PC-9 (cell line): ENCODE data around the gene CTXND1. TPM values are rescaled to one million over a fixed set of nuclear protein-coding genes. Genes with fewer than 3 reads are reported as not detected.

Experiments
- BruUV-seq: library from RNA; stranded (reverse); fragments of 400-500 nt; replicated peaks from 2 replicates; lab custom pipeline; 2021; lab: Mats Ljungman, UMichigan
- CTCF ChIA-PET: fragments of 300-600 bp; sonication (Branson Sonifier 250); formaldehyde crosslinking; loops from one replicate; lab custom pipeline; 2022; ENCODE audit warnings: antibody characterized with exemption; lab: Charles Lee
- POLR2A ChIA-PET: fragments of 300-600 bp; sonication (Branson Sonifier 250); formaldehyde crosslinking; loops from one replicate; lab custom pipeline; 2022; ENCODE audit warnings: antibody characterized with exemption; ENCODE audit not compliant: unreplicated experiment; lab: Charles Lee
- DNase-seq, 2 experiments: peaks; one replicate each; pipeline versions ENCODE4 v3.0.0 to v3.0.0-alpha.2; 2015 to 2022; ENCODE audit warnings: mixed read lengths in 1 of 2
- H2AFZ ChIP-seq: fragments of 200-600 bp; sonication (generic); 2 replicates; pipeline ENCODE4 v1.8.1; 2017; ENCODE audit warnings: antibody characterized with exemption
- H3F3A ChIP-seq: fragments of 200-600 bp; sonication (generic); 2 replicates; pipeline ENCODE4 v1.8.1; 2017; ENCODE audit warnings: antibody characterized with exemption, mild to moderate bottlenecking, low read depth; ENCODE audit not compliant: insufficient read depth
- H3K27ac ChIP-seq: fragments of 200-600 bp; sonication (generic); 2 replicates; pipeline ENCODE4 v1.6.1; 2016; ENCODE audit warnings: mixed run types
- H3K27me3 ChIP-seq: fragments of 200-600 bp; sonication (generic); 2 replicates; pipeline ENCODE4 v1.6.1; 2016; ENCODE audit warnings: low read depth, mixed run types; ENCODE audit not compliant: insufficient read depth
- H3K36me3 ChIP-seq: fragments of 200-600 bp; sonication (generic); 2 replicates; pipeline ENCODE4 v1.6.1; 2016; ENCODE audit warnings: low read depth, mixed run types
- H3K4me1 ChIP-seq: fragments of 200-600 bp; sonication (generic); replicated peaks from 2 replicates; pipeline ENCODE4 v1.6.1; 2016; ENCODE audit warnings: mixed run types; ENCODE audit not compliant: insufficient read depth
- H3K4me2 ChIP-seq: fragments of 200-600 bp; sonication (generic); 2 replicates; pipeline ENCODE4 v1.6.1; 2017; ENCODE audit warnings: mixed run types
- H3K4me3 ChIP-seq: fragments of 200-600 bp; sonication (generic); 2 replicates; pipeline ENCODE4 v1.6.1; 2016; ENCODE audit warnings: mixed run types
- H3K79me2 ChIP-seq: fragments of 200-600 bp; sonication (generic); 2 replicates; pipeline ENCODE4 v1.6.1; 2017; ENCODE audit warnings: low read depth, mixed run types
- H3K9me2 ChIP-seq: fragments of 200-600 bp; sonication (generic); 2 replicates; pipeline ENCODE4 v1.8.1; 2017; ENCODE audit warnings: mild to moderate bottlenecking; ENCODE audit not compliant: insufficient read depth
- H3K9me3 ChIP-seq: fragments of 200-600 bp; sonication (generic); 2 replicates; pipeline ENCODE4 v1.8.1; 2016; ENCODE audit warnings: low read depth; ENCODE audit not compliant: insufficient read depth
- H4K20me1 ChIP-seq: fragments of 200-600 bp; sonication (generic); 2 replicates; pipeline ENCODE4 v1.8.1; 2017; ENCODE audit not compliant: insufficient read depth
- CTCF ChIP-seq: fragments of 200-600 bp; sonication (generic); conservative IDR thresholded peaks from 2 replicates; pipeline ENCODE4 v1.6.1; 2017; ENCODE audit warnings: mixed run types, antibody characterized with exemption, mild to moderate bottlenecking, moderate library complexity
- EZH2 ChIP-seq: fragments of 200-600 bp; sonication (generic); IDR thresholded peaks from 2 replicates; pipeline ENCODE4 v1.8.0; 2017; ENCODE audit warnings: antibody characterized with exemption, low read depth
- intact Hi-C: fragments of 100-400 bp; cut with micrococcal nuclease; formaldehyde crosslinking; loops from one replicate; pipeline ENCODE4 v1.10.0; 2022; ENCODE audit not compliant: unreplicated experiment
- total RNA-seq: library from RNA; stranded (reverse); gene quantifications from 2 replicates; pipeline ENCODE4 v1.2.3, GENCODE V29; 2021

The CTXND1 gene
- total RNA-seq, 1 experiment from 2014 or later, result not detected

- intact Hi-C loops, result no loop called here
- 0 out of 2 replicates have a peak, but pooled peaks cover 4% of the 10 kb centered on the region for H3K27me3 ChIP-seq
- CTCF ChIA-PET, result no interaction called here
- no peaks in the 10 kb centered on the region for H4K20me1 ChIP-seq
- no peak overlapping the region for H3K27ac ChIP-seq
- DNase-seq, result no peak
- no peaks in the 10 kb centered on the region for H3K9me3 ChIP-seq
- POLR2A ChIA-PET, result no interaction called here
- no peaks in the 10 kb centered on the region; the same call in 1 of the 2 replicates for H3K9me2 ChIP-seq
- no peaks in the 10 kb centered on the region for H3K4me1 ChIP-seq
- no peak overlapping the region for H3K4me3 ChIP-seq
- H3K79me2 ChIP-seq, result no peaks in the 10 kb centered on the region
- no TSS peak for BruUV-seq
- no peaks in the 10 kb centered on the region for H3F3A ChIP-seq
- TF ChIP-seq EZH2 (no peak), CTCF (no peak)
- H3K36me3 ChIP-seq, result no peaks in the 10 kb centered on the region
- H3K4me2 ChIP-seq, result no peak overlapping the region
- H2AFZ ChIP-seq, result no peak overlapping the region
Measured at GRCh38 chr15:80228959-80229610, 22.9 kb downstream of the CTXND1 start.

GRCh38 chr15:80219955-80220354 is 32.1 kb downstream of the CTXND1 start:
- H3K4me2 ChIP-seq, result no peak overlapping the region
- H3K4me3 ChIP-seq, result no peak overlapping the region
- ChIA-PET POLR2A (no interaction called here), CTCF (no interaction called here)
- no peak for TF ChIP-seq EZH2
- no peak for TF ChIP-seq CTCF
- no peaks in the 10 kb centered on the region; the same call in none of the 2 replicates for H3K9me2 ChIP-seq
- BruUV-seq, result no TSS peak
- H3K27ac ChIP-seq, result no peak overlapping the region
- no peak for DNase-seq
- H3K79me2 ChIP-seq, result no peaks in the 10 kb centered on the region
- H3K4me1 ChIP-seq, result no peaks in the 10 kb centered on the region
- no peaks in the 10 kb centered on the region for H3K9me3 ChIP-seq
- H2AFZ ChIP-seq, result no peak overlapping the region
- intact Hi-C loops, result no loop called here
- no peaks in the 10 kb centered on the region for H3K27me3 ChIP-seq
- no peaks in the 10 kb centered on the region for H4K20me1 ChIP-seq
- H3K36me3 ChIP-seq, result no peaks in the 10 kb centered on the region
- H3F3A ChIP-seq, result no peaks in the 10 kb centered on the region

- TF ChIP-seq EZH2 (no peak), CTCF (no peak)
- no peak overlapping the region for H3K4me2 ChIP-seq
- intact Hi-C loops, result no loop called here
- no peak overlapping the region for H2AFZ ChIP-seq
- DNase-seq, result no peak
- H3K27me3 ChIP-seq, result no peaks in the 10 kb centered on the region
- H3F3A ChIP-seq, result no peaks in the 10 kb centered on the region
- H3K27ac ChIP-seq, result no peak overlapping the region
- H3K4me3 ChIP-seq, result no peak overlapping the region
- H3K4me1 ChIP-seq, result no peaks in the 10 kb centered on the region
- H3K79me2 ChIP-seq, result no peaks in the 10 kb centered on the region
- BruUV-seq, result no TSS peak
- no peaks in the 10 kb centered on the region; the same call in 1 of the 2 replicates for H3K9me2 ChIP-seq
- ChIA-PET POLR2A (no interaction called here), CTCF (no interaction called here)
- H3K9me3 ChIP-seq, result no peaks in the 10 kb centered on the region
- H3K36me3 ChIP-seq, result no peaks in the 10 kb centered on the region
- H4K20me1 ChIP-seq, result no peaks in the 10 kb centered on the region
Measured at GRCh38 chr15:80217327-80217900, 34.6 kb downstream of the CTXND1 start.
